Measurements from ENCODE around the gene IPP. TPM values are rescaled to one million over a fixed set of nuclear protein-coding genes. Genes with fewer than 3 reads are reported as not detected.

IPP gene
- total RNA-seq, 2 experiments from 2014 or later, result 6.0 to 6.6 TPM

GRCh38 chr1:45716700-45717099, 33.8 kb downstream of the IPP start:
- CTCF ChIA-PET, result interaction anchor here (1.9 kb wide), 1 partner anchor 13 kb away, joined by 5 read pairs; no protein-coding TSS in a partner anchor

GRCh38 chr1:45713711-45714110, 36.7 kb downstream of the IPP start:
- intact Hi-C loops (cut with DNase I, micrococcal nuclease), result no loop called here
- H3K36me3 ChIP-seq (ENCODE audit: insufficient read depth, low read length), result peaks cover 16% of the 10 kb centered on the region
- no peak overlapping the region for H3K4me3 ChIP-seq (ENCODE audit: low read length)
- peaks cover 0 to 5% of the 10 kb centered on the region in 2 experiments for H3K9me3 ChIP-seq (ENCODE audit: control insufficient read depth in 1 of 2, insufficient read depth in 1 of 2, low read length in 2 of 2)
- no peaks in the 10 kb centered on the region for H3K4me1 ChIP-seq (ENCODE audit: insufficient read depth, low read length)
- no peak for TF ChIP-seq CTCF (IDR thresholded peaks at IDR 0.05)
- Mint-ChIP-seq H3K27me3 (no peaks in the 10 kb centered on the region), H3K27ac (no peak overlapping the region), H3K36me3 (ENCODE audit: low read depth) (peaks cover 65% of the 10 kb centered on the region), H3K4me3 (no peak overlapping the region), H3K4me1 (ENCODE audit: low read depth) (no peaks in the 10 kb centered on the region), H3K9me3 (no peaks in the 10 kb centered on the region)
- DNase-seq, result no peak
- H3K27me3 ChIP-seq (ENCODE audit: control insufficient read depth in 1 of 2, insufficient read depth in 2 of 2, low read length in 2 of 2), result no peaks in the 10 kb centered on the region
- ChIA-PET POLR2A (interaction anchor here (0.6 kb wide), 2 partner anchors 19 to 299 kb away, joined by 3 to 4 read pairs; no protein-coding TSS in a partner anchor), CTCF (no interaction called here)
- H3K27ac ChIP-seq (ENCODE audit: low read depth in 1 of 2, low read length in 2 of 2), result no peak overlapping the region
- no peak for ATAC-seq (ENCODE audit: poor library complexity)

More at GRCh38 chr1:45716700-45717099, 33.8 kb downstream of the IPP start:
- Histone ChIP-seq H3K4me1 (ENCODE audit: insufficient read depth, low read length) (no peaks in the 10 kb centered on the region), H3K27ac (ENCODE audit: low read depth in 1 of 2, low read length in 2 of 2) (no peak overlapping the region), H3K36me3 (ENCODE audit: insufficient read depth, low read length) (peaks cover 11% of the 10 kb centered on the region), H3K9me3 (ENCODE audit: control insufficient read depth in 1 of 2, insufficient read depth in 1 of 2, low read length in 2 of 2) (no peaks in the 10 kb centered on the region), H3K27me3 (ENCODE audit: control insufficient read depth in 1 of 2, insufficient read depth in 2 of 2, low read length in 2 of 2) (no peaks in the 10 kb centered on the region), H3K4me3 (ENCODE audit: low read length) (no peak overlapping the region)
- Mint-ChIP-seq H3K9me3 (no peaks in the 10 kb centered on the region), H3K4me1 (ENCODE audit: low read depth) (no peaks in the 10 kb centered on the region), H3K27ac (no peak overlapping the region), H3K36me3 (ENCODE audit: low read depth) (peaks cover 75% of the 10 kb centered on the region), H3K4me3 (no peak overlapping the region), H3K27me3 (no peaks in the 10 kb centered on the region)
- intact Hi-C loops (cut with DNase I, micrococcal nuclease), result no loop called here
- POLR2A ChIA-PET, result no interaction called here
- no peak for ATAC-seq (ENCODE audit: poor library complexity)
- TF ChIP-seq CTCF (IDR thresholded peaks at IDR 0.05), result no peak
- no peak for DNase-seq

- peaks cover 21% of the 10 kb centered on the region for H3K36me3 ChIP-seq (ENCODE audit: insufficient read depth, low read length)
- no peak for DNase-seq
- intact Hi-C loops (cut with DNase I, micrococcal nuclease), result no loop called here
- Mint-ChIP-seq H3K27me3 (no peaks in the 10 kb centered on the region), H3K36me3 (ENCODE audit: low read depth) (peaks cover 49% of the 10 kb centered on the region), H3K27ac (no peak overlapping the region), H3K9me3 (peaks cover 2% of the 10 kb centered on the region), H3K4me3 (no peak overlapping the region), H3K4me1 (ENCODE audit: low read depth) (no peaks in the 10 kb centered on the region)
- ChIA-PET CTCF (interaction anchor here (0.6 to 1.4 kb wide), 3 partner anchors 12 to 28 kb away, joined by 3 to 5 read pairs (median 3); no protein-coding TSS in a partner anchor), POLR2A (no interaction called here)
- no peak overlapping the region for H3K4me3 ChIP-seq (ENCODE audit: low read length)
- H3K9me3 ChIP-seq (ENCODE audit: control insufficient read depth in 1 of 2, insufficient read depth in 1 of 2, low read length in 2 of 2), result peaks cover 0 to 14% of the 10 kb centered on the region in 2 experiments
- H3K27me3 ChIP-seq (ENCODE audit: control insufficient read depth in 1 of 2, insufficient read depth in 2 of 2, low read length in 2 of 2), result no peaks in the 10 kb centered on the region
- ATAC-seq (ENCODE audit: poor library complexity), result no peak
- no peaks in the 10 kb centered on the region for H3K4me1 ChIP-seq (ENCODE audit: insufficient read depth, low read length)
- H3K27ac ChIP-seq (ENCODE audit: low read depth in 1 of 2, low read length in 2 of 2), result no peak overlapping the region
- no peak for TF ChIP-seq CTCF (IDR thresholded peaks at IDR 0.05)
Observed at GRCh38 chr1:45704637-45705036, 45.8 kb downstream of the IPP start.

All from CD4-positive, alpha-beta T cell (primary cell).